Small intestine (tissue), 7 donors: ENCODE measurements around the gene KTN1. TPM values are rescaled to one million over a fixed set of nuclear protein-coding genes. Genes with fewer than 3 reads are reported as not detected.

Experiments
- DNase-seq, 2 donors: peaks; one replicate each; pipeline versions ENCODE4 v3.0.0 to v3.0.0-alpha.2; 2013
- FAIRE-seq: peaks from 2 replicates; lab custom pipeline; 2012; peaks lifted over from hg19 to GRCh38; lab: Jason Lieb, UNC
- H3K27ac ChIP-seq, 3 donors: one replicate each; pipeline ENCODE4 v1.5.1; 2013; ENCODE audit warnings: low read length in 2 of 3, mild to moderate bottlenecking in 2 of 3, control low read depth in 1 of 3, inconsistent platforms in 1 of 3, low read depth in 1 of 3, moderate library complexity in 1 of 3
- H3K27me3 ChIP-seq, 3 donors: one replicate each; pipeline ENCODE4 v1.6.1; 2013; ENCODE audit warnings: low read length in 3 of 3, inconsistent platforms in 1 of 3; ENCODE audit not compliant: control insufficient read depth in 3 of 3, insufficient read depth in 3 of 3
- H3K36me3 ChIP-seq, 3 donors: one replicate each; pipeline ENCODE4 v1.6.1; 2013; ENCODE audit warnings: low read length in 3 of 3, inconsistent platforms in 1 of 3, low read depth in 1 of 3, mild to moderate bottlenecking in 1 of 3, moderate library complexity in 1 of 3; ENCODE audit not compliant: control insufficient read depth in 3 of 3, insufficient read depth in 2 of 3
- H3K4me1 ChIP-seq, 3 donors: one replicate each; pipeline ENCODE4 v1.6.1; 2013; ENCODE audit warnings: low read length in 2 of 3, inconsistent platforms in 1 of 3, low read depth in 1 of 3, mild to moderate bottlenecking in 1 of 3, moderate library complexity in 1 of 3; ENCODE audit not compliant: control insufficient read depth in 3 of 3, insufficient read depth in 2 of 3
- H3K4me3 ChIP-seq, 3 donors: one replicate each; pipeline ENCODE4 v1.5.1; 2013; ENCODE audit warnings: low read length in 3 of 3, control low read depth in 1 of 3, inconsistent platforms in 1 of 3, low read depth in 1 of 3, mild to moderate bottlenecking in 1 of 3, moderate library complexity in 1 of 3
- H3K9me3 ChIP-seq, 2 donors: one replicate each; pipeline ENCODE4 v1.6.1; 2013; ENCODE audit warnings: low read depth in 1 of 2, low read length in 1 of 2; ENCODE audit not compliant: control insufficient read depth in 2 of 2, insufficient read depth in 1 of 2
- WGBS, 3 donors: extraction: QIAGEN DNeasy Blood & Tissue Kit; methylation state at CpG; one replicate each; pipeline ENCODE4 v1.1.7; 2013; 5-methylcytosine and 5-hydroxymethylcytosine counted together
- polyA plus RNA-seq, 4 donors: library from polyadenylated mRNA; stranded (reverse) in 3 of 4; unstranded in 1 of 4; fragments of 200-250 nt in 3 of 4; fragments of 120-200 nt in 1 of 4; gene quantifications; one replicate each; pipeline versions ENCODE4 v1.2.1 to v1.2.3, GENCODE V29; 2013
- donor health status: healthy with polysubstance abuse.
- donor health status: control.
- donor health status: control.
- donor health status: Bipolar disorder and iron deficiency.
- donor health status: healthy.

Gene KTN1
- polyA plus RNA-seq, 4 donors, result 42.9 to 103 (median 67.8) TPM

GRCh38 chr14:55697414-55697861 lies 117.4 kb downstream of the KTN1 start:
- FAIRE-seq (no peak), DNase-seq (peak; percentile 92 to 94)
- H3K4me1 ChIP-seq, result peaks cover 0 to 24% (median 2%) of the 10 kb centered on the region in 3 donors
- H3K9me3 ChIP-seq, result peaks cover 0 to 22% of the 10 kb centered on the region in 2 donors
- peaks cover 0 to 2% (median 0%) of the 10 kb centered on the region in 3 donors for H3K36me3 ChIP-seq
- no peaks in the 10 kb centered on the region for H3K27me3 ChIP-seq
- WGBS, 3 donors, result 19 to 57% (median 49%) methylated on average over 5 of the region's 5 CpGs
- no peak overlapping the region for H3K4me3 ChIP-seq
- peak overlapping the region; percentile 85 to 91 (median 87) for H3K27ac ChIP-seq

GRCh38 chr14:55698051-55698450 lies 118.0 kb downstream of the KTN1 start:
- peaks cover 0 to 22% of the 10 kb centered on the region in 2 donors for H3K9me3 ChIP-seq
- peak; percentile 80 to 92 for DNase-seq
- no peak overlapping the region for H3K4me3 ChIP-seq
- H3K27ac ChIP-seq, result peak overlapping the region; percentile 85 to 91 (median 87)
- H3K36me3 ChIP-seq, result peaks cover 0 to 2% (median 0%) of the 10 kb centered on the region in 3 donors
- peaks cover 0 to 24% (median 2%) of the 10 kb centered on the region in 3 donors for H3K4me1 ChIP-seq
- no peak for FAIRE-seq
- 25 to 69% (median 39%) methylated on average over 4 of the region's 4 CpGs for WGBS, 3 donors
- no peaks in the 10 kb centered on the region for H3K27me3 ChIP-seq

DNA sequence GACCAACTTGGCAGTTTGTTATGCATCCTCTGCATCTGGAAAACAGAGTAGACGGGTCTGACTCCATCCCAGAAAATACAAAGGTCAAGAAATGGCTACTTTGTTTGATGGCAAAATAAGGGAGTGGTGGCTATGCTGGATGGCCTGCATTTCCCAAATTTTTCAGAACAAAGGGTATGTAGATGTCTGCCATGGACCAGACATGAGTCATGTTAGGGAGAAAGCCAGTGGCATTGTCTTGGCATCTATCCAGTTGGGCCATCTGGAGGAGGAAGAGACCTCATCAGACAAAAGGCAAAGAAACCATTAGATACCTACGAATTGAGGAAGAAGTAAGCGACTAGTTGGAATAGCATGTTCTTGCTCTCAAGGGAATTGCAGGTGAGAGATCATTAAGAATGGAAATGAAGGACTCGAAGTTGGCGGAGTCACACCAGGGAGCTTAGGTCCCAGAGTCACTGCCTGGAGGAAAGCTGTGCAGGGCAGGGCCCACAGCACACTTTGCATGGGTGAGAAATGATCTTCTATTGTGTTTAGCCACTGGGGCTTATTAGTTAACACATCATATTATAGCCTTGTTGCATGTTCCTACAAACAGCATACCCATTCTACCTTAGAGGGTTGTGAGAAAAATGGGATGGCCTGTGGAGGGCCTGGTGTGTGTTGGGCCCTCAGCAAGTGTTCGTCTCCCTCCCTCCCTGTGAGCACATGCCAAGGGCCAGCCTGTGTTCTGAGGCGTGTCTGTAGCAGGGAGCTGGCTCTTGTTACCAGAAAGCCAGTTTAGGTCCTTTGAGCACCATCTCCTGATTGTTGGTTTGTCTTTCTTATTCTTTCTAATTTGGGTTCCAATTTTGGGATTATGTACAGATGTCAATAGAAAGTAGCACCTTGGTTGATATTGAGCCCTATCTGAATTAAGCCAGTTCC lies 119.4 kb downstream of the KTN1 start:
- Histone ChIP-seq H3K4me1 (peaks cover 0 to 24% (median 0%) of the 10 kb centered on the region in 3 donors), H3K4me3 (no peak overlapping the region), H3K36me3 (no peaks in the 10 kb centered on the region), H3K9me3 (peaks cover 0 to 22% of the 10 kb centered on the region in 2 donors), H3K27me3 (no peaks in the 10 kb centered on the region), H3K27ac (no peak overlapping the region)
- FAIRE-seq (no peak), DNase-seq (no peak)
- 84 to 95% (median 90%) methylated on average over 7 of the region's 7 CpGs for WGBS, 3 donors

GRCh38 chr14:55701638-55702037 lies 121.6 kb downstream of the KTN1 start:
- 86 to 97% (median 94%) methylated on average over 1 of the region's 1 CpG for WGBS, 3 donors
- Histone ChIP-seq H3K4me1 (peaks cover 0 to 25% (median 0%) of the 10 kb centered on the region in 3 donors), H3K27ac (no peak overlapping the region), H3K27me3 (no peaks in the 10 kb centered on the region), H3K4me3 (no peak overlapping the region), H3K36me3 (no peaks in the 10 kb centered on the region), H3K9me3 (peaks cover 0 to 22% of the 10 kb centered on the region in 2 donors)
- DNase-seq, result no peak
- no peak for FAIRE-seq

DNA sequence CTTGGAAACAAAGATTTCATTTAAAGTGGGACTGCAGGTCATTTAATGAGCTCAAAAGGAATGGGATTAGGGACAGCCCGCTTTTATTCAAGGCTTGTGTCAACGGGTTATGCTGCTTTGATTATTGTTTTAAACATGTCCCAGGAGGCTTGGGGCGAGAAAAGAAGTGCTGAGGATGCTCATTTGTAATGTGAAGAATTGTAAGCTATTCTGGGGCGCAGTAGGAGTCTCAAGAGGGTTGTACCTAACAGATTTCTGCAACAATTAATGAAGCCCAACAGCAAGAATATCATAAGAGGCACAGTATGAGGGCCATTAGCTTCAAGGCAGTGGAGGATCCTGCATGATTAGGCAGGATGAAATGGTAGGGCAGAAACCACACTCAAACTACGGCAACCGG lies 122.5 kb downstream of the KTN1 start:
- H3K27ac ChIP-seq, result no peak overlapping the region
- no peak for DNase-seq
- peaks cover 0 to 22% of the 10 kb centered on the region in 2 donors for H3K9me3 ChIP-seq
- no peaks in the 10 kb centered on the region for H3K27me3 ChIP-seq
- no peak for FAIRE-seq
- H3K4me3 ChIP-seq, result no peak overlapping the region
- peaks cover 0 to 22% (median 0%) of the 10 kb centered on the region in 3 donors for H3K4me1 ChIP-seq
- WGBS, 3 donors, result 85 to 89% (median 88%) methylated on average over 6 of the region's 6 CpGs
- no peaks in the 10 kb centered on the region for H3K36me3 ChIP-seq

DNA sequence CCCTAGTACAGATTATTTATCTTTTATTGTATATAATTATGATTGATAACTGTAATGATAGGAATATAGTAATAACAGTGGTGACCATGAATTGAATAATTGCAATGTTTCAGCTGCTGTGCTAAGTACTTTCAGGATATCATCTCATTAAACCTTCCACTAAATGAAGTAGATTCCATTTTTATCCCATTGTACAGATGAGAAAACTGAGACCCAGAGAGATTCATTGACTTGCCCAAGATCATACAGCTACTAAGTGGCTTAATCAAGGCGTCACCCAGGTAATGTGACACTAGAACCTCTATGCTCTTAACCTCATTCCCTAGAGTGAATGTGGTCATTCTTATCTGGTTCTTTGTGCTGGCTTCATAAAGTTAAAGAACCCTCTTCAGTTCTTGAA lies 124.6 kb downstream of the KTN1 start:
- H3K9me3 ChIP-seq, result peaks cover 0 to 12% of the 10 kb centered on the region in 2 donors
- no peak overlapping the region for H3K4me3 ChIP-seq
- FAIRE-seq (no peak), DNase-seq (no peak)
- 95 to 100% (median 99%) methylated on average over 1 of the region's 1 CpG for WGBS, 3 donors
- H3K27ac ChIP-seq, result no peak overlapping the region
- H3K4me1 ChIP-seq, result peaks cover 0 to 18% (median 0%) of the 10 kb centered on the region in 3 donors
- H3K36me3 ChIP-seq, result no peaks in the 10 kb centered on the region
- no peaks in the 10 kb centered on the region for H3K27me3 ChIP-seq

- Histone ChIP-seq H3K27me3 (no peaks in the 10 kb centered on the region), H3K27ac (peak overlapping the region in 1 of 3 donors; percentile 67), H3K4me1 (peaks cover 0 to 18% (median 0%) of the 10 kb centered on the region in 3 donors), H3K4me3 (no peak overlapping the region), H3K9me3 (peaks cover 0 to 4% of the 10 kb centered on the region in 2 donors), H3K36me3 (no peaks in the 10 kb centered on the region)
- 58 to 68% (median 58%) methylated on average over 5 of the region's 5 CpGs for WGBS, 3 donors
- DNase-seq, result peak in 1 of 2 donors; percentile 78
- FAIRE-seq, result no peak
These were observed 125.8 kb downstream of the KTN1 start for GRCh38 chr14:55705651-55706364.

DNA sequence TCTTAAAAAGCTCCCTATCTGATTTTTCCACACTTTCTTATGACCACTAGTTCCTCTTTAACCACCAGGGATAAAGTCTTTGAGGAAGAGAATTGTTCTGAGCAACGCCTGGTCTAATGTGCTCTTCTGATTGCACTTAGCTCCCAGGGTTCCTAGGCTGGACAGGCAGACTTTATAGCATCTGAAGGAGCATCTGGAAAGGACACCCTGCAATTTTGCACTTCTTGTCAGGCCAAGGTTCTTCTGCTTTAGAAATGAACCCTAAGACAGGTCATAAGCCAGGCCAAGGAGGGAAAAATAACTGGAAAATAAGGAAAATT lies 126.3 kb downstream of the KTN1 start:
- Histone ChIP-seq H3K27me3 (no peaks in the 10 kb centered on the region), H3K4me1 (peaks cover 0 to 18% (median 0%) of the 10 kb centered on the region in 3 donors), H3K4me3 (no peak overlapping the region), H3K36me3 (no peaks in the 10 kb centered on the region), H3K9me3 (no peaks in the 10 kb centered on the region), H3K27ac (peak overlapping the region in 1 of 3 donors; percentile 67)
- FAIRE-seq (no peak), DNase-seq (no peak)
- WGBS, 3 donors, result 46 to 70% (median 54%) methylated on average over 1 of the region's 1 CpG
